NCI-H1436 (cell line): ENCODE measurements around the gene FNDC3B.

Source experiments
- DNase-seq: peaks from one replicate; lab custom pipeline; 2025; lab: John Stamatoyannopoulos, UW

Gene FNDC3B

DNA sequence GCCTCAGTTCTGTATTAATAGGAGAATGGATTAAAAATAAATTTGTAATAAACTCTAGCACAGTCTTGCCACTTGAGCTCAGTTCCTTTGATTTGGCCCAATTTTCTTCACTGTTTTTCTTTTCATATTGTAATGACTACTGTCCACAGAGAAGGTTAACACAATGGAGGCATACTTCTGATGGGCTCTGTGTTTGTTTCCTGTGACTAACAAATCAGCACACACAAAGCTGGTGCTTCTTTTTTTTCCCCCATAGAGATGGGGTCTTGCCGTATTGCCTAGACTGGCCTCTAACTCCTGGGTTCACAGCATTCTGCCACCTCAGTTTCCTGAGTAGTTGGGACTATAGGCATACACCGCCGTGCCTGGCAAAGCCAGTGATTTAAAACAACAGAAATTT lies 226.7 kb downstream of the FNDC3B start:
- DNase-seq = no peak

GRCh38 chr3:172268425-172268824 lies 229.0 kb downstream of the FNDC3B start:
- DNase-seq = no peak

DNA sequence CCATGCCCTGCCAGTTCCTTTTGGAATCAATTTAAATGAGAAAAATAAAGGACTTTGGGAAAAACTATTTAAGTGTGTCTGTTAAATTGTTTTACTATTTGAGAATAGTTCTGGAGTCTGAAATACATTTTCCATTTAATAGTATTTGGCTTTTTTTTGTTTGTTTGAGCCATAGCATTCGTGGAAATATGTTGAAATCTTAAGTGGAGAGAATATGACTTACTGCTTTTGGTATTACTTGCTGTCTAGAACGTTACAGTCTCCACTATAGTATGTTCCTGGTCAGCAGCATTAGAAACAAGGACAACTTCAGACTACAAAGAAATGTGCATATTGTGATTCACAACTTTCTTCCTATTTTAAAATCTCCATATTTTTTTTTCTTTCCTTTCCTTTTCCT lies 229.5 kb downstream of the FNDC3B start:
- no peak for DNase-seq

DNA sequence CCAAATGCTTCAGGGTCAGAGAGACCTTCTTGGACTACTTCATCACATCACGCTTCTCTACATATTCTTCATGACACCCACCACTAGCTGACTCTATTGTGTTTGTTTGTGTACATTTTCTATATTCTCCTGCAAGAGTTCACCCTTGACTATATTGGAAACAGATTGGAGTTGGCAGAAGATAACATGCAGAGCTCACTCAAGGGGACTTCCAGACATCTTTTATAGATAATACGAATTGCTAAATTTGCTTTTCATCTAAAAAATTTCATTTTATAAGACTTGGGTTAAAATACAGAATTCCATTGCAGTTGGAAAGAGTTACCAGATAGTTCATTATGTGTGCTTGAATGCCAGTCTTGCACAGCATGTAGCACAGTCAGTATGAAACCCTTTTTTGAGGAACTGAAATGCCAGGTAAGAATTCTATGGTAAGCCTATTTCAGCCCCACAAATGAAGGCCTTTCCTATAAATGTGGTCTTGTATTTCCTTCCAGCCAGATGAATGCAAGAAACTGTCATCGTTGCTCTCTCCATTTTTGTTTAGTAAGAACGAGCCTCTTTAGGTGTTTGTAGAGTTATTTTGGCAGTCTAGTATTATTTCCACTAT lies 231.3 kb downstream of the FNDC3B start:
- no peak for DNase-seq

- no peak for DNase-seq
These were observed 232.1 kb downstream of the FNDC3B start for GRCh38 chr3:172271386-172271976.

DNA sequence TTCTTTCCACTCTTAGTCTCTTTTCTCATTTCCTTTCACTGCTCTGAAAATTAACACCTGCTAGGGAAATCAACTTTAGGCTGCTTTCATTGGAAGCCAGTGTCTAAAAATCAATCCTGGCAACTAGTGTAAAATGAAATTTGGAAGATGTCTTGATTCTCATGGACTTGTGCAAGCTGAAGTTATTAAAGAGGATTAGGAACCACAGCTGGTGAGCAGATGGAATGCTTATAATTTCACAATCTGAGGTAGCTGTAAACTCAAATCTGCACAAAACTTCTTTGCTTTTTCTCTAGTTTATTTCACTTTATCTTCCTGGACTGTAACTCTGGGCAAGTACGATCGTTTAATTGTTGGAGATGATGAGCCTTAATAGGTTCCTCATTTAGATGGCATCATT lies 233.3 kb downstream of the FNDC3B start:
- DNase-seq = no peak

GRCh38 chr3:172273378-172273777 lies 234.0 kb downstream of the FNDC3B start:
- DNase-seq = no peak

- DNase-seq = no peak
These were observed 235.5 kb downstream of the FNDC3B start for GRCh38 chr3:172274906-172275305.

GRCh38 chr3:172275586-172275985 lies 236.2 kb downstream of the FNDC3B start:
- DNase-seq = no peak

DNA sequence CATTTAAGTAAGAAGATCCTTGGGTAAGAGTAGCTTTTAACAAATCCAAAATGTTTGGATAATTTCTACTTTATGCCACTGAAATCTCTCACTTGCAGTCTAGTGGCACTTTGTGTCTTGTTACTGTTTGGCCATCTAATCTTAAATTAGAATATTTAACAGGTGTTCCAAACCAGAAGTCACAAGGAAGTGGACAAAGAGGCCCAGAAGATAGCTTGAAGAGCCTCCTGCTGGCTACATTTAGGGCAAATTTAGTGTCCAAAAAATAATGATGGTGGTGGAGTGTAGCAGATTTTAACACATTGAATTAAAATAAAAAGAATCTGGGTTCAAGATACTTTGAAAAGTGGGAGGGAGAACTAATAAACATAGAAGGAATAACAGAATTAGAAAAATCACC lies 236.7 kb downstream of the FNDC3B start:
- no peak for DNase-seq

DNA sequence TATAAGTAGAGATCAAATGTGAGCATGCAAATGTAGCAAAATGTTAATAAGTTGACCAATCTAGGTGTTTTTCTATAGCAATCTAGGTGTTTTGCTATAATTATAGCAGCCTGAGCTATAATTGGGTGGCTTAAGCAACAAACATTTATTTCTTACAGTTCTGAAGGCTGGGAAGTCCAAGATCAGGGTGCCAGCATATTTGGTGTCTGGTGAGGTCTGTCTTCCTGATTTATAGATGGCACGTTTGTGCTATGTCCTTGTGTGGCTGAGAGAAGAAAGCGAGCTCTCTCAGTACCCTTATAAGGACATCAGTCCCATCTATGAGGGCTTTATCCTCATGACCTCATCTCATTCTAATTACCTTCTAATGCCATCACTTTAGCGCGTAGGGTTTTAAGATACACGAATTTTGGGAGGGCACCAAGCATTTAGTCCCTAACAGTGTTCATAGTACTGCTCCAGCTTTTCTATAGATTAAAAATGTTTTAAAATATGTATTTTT lies 237.8 kb downstream of the FNDC3B start:
- no peak for DNase-seq

- no peak for DNase-seq
These were observed 239.8 kb downstream of the FNDC3B start for GRCh38 chr3:172279191-172279640.

DNA sequence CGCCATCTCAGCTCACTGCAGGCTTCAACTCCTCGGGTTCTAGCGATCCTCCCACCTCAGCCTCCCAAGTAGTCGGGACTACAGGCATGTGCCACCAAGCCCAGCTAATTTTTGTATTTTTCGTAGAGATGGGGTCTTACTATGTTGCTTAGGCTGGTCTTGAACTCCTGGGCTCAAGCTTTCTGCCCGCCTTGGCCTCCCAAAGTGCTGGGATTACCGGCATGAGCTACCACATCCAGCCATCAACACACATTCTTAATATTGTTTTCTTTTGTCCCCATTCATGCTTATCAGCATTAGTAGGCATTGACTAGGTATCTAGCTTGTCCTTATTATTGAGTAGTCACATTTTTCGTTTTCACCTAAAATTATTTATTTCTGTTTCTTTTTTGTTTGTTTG lies 240.6 kb downstream of the FNDC3B start:
- no peak for DNase-seq

- DNase-seq = no peak
These were observed 241.2 kb downstream of the FNDC3B start for GRCh38 chr3:172280406-172281051.

DNA sequence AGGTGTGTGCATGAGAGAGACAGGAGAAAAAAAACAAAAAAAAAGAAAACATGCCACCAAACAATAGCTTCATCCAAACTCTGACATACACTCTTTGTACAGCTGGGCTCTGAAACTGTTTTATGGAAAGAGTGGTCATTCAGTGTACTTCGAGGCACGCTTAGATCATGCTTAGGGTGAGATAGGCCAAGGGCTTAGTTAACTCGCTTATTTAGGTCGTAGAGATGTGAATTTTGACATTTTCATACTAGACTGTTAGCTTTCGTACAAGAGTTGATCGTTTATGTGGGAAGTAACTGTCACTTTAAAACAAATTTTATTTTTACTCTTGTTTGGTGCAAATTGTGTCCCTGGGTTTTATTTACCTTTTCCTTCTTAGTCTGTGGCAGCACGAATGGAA lies 242.5 kb downstream of the FNDC3B start:
- no peak for DNase-seq

- DNase-seq = no peak
These were observed 243.5 kb downstream of the FNDC3B start for GRCh38 chr3:172282850-172283249.

DNA sequence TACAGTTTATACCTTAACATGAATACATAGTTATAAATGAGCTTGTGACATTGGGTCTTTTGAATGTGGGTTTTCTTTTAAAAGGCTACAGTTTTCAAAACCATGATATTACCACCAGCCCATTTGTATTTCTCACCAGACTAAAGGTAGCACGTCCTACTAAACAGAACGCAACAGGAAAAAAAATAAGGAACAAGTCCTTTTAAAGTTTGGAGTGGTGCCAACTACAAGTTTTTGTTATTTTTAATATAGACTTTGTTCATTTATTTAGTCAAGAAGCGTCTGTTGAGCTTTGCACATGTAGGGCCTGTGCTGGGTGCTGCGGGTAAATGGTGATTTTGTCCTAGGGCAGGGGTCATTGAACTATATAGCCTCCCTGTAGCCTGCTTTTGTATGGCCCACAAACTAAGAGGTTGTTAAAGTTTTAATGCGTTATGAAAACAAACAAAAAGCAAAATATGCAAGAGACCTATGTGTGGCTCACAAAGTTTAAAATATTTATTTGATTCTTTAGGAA lies 244.5 kb downstream of the FNDC3B start:
- no peak for DNase-seq

DNA sequence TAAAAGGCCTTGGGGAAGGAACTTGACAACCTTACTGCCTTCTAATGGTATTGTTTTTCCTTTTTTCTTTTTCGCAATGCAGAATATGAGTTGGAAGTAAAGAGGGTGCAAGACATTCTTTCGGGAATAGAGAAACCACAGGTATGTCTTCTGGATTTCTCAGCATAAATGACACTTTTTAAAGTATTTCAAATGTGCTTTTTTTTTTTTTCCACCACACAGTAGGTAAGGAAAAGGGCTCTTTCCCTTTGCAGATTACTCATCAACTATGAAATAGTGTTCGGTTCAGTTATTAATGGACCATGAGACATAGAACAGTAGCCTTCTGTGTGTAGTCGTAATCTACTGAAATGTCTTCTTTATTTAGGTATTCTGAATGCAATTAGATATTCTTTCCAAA lies 246.5 kb downstream of the FNDC3B start:
- DNase-seq = no peak

DNA sequence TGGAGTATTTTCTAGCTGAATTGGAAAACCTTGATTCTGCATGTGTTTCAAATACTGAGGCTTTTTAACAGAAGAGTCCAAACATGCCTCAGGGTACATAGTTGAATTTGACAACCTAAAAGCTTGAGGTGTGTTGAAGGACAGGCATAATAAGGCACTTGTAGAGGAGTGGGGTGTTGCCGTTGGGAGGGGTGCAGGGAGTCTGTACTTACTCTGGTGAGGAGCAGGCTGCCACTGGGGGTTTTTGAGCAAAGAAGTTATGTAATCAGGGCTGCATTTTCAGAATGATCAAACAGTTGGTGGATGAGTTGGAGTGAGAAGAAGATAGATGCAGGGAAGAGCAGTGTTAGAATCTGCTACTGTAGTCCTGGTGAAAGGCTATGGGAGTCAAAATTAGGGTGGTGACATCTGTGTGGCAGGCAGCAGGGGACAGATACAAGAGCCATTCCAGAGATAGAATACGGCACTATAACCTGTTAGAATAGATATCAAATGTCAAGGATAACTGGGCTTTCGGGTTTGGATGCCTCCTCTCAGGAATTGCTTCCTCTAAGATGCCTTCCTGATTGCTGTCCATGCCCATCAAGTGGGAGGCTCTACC lies 247.3 kb downstream of the FNDC3B start:
- no peak for DNase-seq

DNA sequence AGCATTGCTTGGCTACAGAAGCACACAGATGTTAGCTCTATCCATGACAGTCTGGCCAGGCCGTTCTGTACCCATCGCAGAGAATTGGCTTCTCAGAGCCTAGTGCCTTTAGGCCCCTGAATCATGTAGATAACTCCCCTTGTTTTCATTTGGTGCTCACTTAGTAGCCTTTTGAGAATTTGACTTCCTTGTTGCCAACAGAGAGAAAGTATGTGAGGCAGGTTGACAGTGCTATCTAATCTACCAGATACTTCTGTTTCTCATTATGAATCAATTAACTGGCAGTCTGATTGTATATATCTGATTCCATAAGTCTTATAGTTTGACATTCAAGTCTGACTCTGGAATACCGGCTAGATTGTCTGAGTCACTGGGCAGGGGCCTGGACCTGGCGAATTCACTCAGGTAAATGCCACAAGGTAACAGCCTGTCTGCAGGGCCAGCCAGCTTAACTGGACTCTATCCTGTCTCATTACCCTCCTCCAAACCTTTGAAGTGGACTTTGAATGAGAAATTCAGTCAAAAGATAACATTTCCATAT lies 248.6 kb downstream of the FNDC3B start:
- no peak for DNase-seq

DNA sequence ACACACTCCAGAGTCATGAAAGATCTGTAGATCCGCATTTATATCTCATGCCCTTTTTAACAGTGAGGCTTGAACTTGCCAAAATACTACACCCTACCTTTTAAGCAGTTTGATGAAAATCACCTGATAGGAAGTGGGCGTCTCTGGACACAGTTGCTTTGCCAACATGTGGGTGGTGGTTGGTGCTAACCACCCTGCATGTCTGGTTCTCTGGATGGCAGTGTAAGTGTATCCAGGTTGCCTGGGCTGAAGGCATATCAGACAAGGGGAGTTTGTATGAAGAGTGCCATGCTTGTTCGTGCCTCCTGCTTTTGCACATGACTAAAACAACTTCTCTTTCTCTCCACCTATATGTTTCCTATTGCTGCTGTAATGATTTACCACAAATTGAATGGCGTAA lies 249.3 kb downstream of the FNDC3B start:
- DNase-seq = no peak

DNA sequence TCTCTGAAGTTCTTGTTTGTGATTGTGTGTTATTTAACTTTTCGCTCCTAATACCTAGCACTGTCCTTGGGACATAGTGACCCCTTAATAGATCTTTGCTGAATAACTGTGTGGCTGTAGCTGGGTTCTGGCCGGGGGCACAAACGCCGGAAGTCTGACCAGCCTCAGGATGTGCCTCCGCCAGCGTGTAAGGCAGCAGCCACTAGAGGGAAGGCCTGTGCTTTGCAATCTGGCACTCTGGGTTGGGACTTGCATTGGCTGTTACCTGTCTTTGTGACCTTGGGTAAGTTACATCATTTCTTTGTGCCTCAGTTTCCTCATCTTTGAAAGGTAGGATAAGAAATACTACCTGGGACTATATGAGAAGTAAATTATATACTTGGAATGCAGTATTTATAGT lies 250.2 kb downstream of the FNDC3B start:
- no peak for DNase-seq

DNA sequence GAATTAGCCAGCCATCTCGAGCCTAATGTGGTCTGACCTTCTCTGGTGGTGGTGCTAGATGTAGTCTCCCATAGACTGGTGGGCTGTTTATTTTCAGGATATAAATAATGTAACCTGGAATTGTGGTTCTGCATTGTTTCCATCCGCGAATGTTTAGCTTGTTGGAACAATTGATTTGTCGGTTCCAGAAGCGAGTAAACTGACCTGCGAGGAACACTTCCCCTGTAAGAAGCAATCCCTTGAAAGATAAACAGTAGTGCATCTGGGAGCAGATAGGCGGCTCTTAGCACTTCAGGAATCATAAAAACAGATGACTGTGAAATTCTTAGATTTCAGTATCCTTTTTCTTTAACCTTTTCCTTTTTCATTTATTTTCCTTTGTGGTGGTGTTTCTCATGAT lies 251.1 kb downstream of the FNDC3B start:
- DNase-seq = no peak
